HepG2 (cell line): Measurements from ENCODE around the gene LZTR1. TPM values are rescaled to one million over a fixed set of nuclear protein-coding genes. Genes with fewer than 3 reads are reported as not detected.

Experiments used
- ATM ChIP-seq: fragments of 450-650 bp; IDR thresholded peaks from 2 replicates; pipeline ENCODE4 v1.7.1; 2017; ENCODE audit warnings: mild to moderate bottlenecking, borderline replicate concordance
- ATRX ChIP-seq: sonication (generic); formaldehyde crosslinking; IDR thresholded peaks from 2 replicates; pipeline ENCODE4 v1.4.0; 2020; ENCODE audit warnings: missing genetic modification reagents, borderline replicate concordance
- CHCHD3 ChIP-seq: sonication (generic); formaldehyde crosslinking; IDR thresholded peaks from 2 replicates; pipeline ENCODE4 v1.8.0; 2022; ENCODE audit warnings: mild to moderate bottlenecking, missing genetic modification reagents, moderate library complexity
- HOXA5 ChIP-seq: sonication (generic); formaldehyde crosslinking; IDR thresholded peaks from 2 replicates; pipeline ENCODE4 v1.4.0; 2020; ENCODE audit warnings: missing genetic modification reagents
- MATR3 ChIP-seq: sonication (generic); formaldehyde crosslinking; IDR thresholded peaks from 2 replicates; pipeline ENCODE4 v1.4.0; 2020; ENCODE audit warnings: missing genetic modification reagents
- MTF1 ChIP-seq: sonication (generic); formaldehyde crosslinking; IDR thresholded peaks from 2 replicates; pipeline ENCODE4 v1.5.0; 2020; ENCODE audit warnings: missing genetic modification reagents
- NBN ChIP-seq: fragments of 450-650 bp; conservative IDR thresholded peaks from 2 replicates; pipeline ENCODE4 v1.6.1; 2017
- NFE2L1 ChIP-seq: sonication (generic); formaldehyde crosslinking; IDR thresholded peaks from 2 replicates; pipeline ENCODE4 v1.4.0; 2020; ENCODE audit warnings: missing genetic modification reagents, mild to moderate bottlenecking, borderline replicate concordance
- REXO4 ChIP-seq: sonication (generic); formaldehyde crosslinking; IDR thresholded peaks from 2 replicates; pipeline ENCODE4 v1.8.0; 2022; ENCODE audit warnings: missing genetic modification reagents, mild to moderate bottlenecking, borderline replicate concordance
- SALL1 ChIP-seq: sonication (generic); formaldehyde crosslinking; IDR thresholded peaks from 2 replicates; pipeline ENCODE4 v1.8.0; 2022; ENCODE audit warnings: mild to moderate bottlenecking, missing genetic modification reagents
- SIX4 ChIP-seq: sonication (generic); formaldehyde crosslinking; IDR thresholded peaks from 2 replicates; pipeline ENCODE4 v1.4.0; 2020; ENCODE audit warnings: missing genetic modification reagents
- STAG1 ChIP-seq: sonication (generic); formaldehyde crosslinking; IDR thresholded peaks from 2 replicates; pipeline ENCODE4 v1.4.0; 2020; ENCODE audit warnings: missing genetic modification reagents
- THAP8 ChIP-seq: sonication (generic); formaldehyde crosslinking; IDR thresholded peaks from 2 replicates; pipeline ENCODE4 v1.5.1; 2020; ENCODE audit warnings: missing genetic modification reagents, mild to moderate bottlenecking, borderline replicate concordance
- ZKSCAN5 ChIP-seq: sonication (generic); formaldehyde crosslinking; IDR thresholded peaks from 2 replicates; pipeline ENCODE4 v1.5.1; 2020; ENCODE audit warnings: mild to moderate bottlenecking, missing genetic modification reagents
- ZNF282 ChIP-seq: fragments of 450-650 bp; IDR thresholded peaks from 2 replicates; pipeline ENCODE4 v1.6.1; 2018; ENCODE audit not compliant: partially characterized antibody
- ZNF749 ChIP-seq: sonication (generic); formaldehyde crosslinking; IDR thresholded peaks from 2 replicates; pipeline ENCODE4 v1.8.0; 2022; ENCODE audit warnings: mild to moderate bottlenecking, missing genetic modification reagents, moderate library complexity, borderline replicate concordance
- ZNF768 ChIP-seq: sonication (generic); formaldehyde crosslinking; IDR thresholded peaks from 2 replicates; pipeline ENCODE4 v1.4.0; 2020; ENCODE audit warnings: missing genetic modification reagents
- ZNF773 ChIP-seq: sonication (generic); formaldehyde crosslinking; IDR thresholded peaks from 2 replicates; pipeline ENCODE4 v1.4.0; 2020; ENCODE audit warnings: missing genetic modification reagents, borderline replicate concordance
- ZNF839 ChIP-seq: sonication (generic); formaldehyde crosslinking; IDR thresholded peaks from 2 replicates; pipeline ENCODE4 v1.4.0; 2020; ENCODE audit warnings: missing genetic modification reagents, mild to moderate bottlenecking, borderline replicate concordance
- ZNF879 ChIP-seq: sonication (generic); formaldehyde crosslinking; IDR thresholded peaks from 2 replicates; pipeline ENCODE4 v1.8.1; 2023; ENCODE audit warnings: missing genetic modification reagents
- ZZZ3 ChIP-seq: sonication (generic); formaldehyde crosslinking; IDR thresholded peaks from 2 replicates; pipeline ENCODE4 v1.4.0; 2020; ENCODE audit warnings: missing genetic modification reagents, mild to moderate bottlenecking, borderline replicate concordance
- polyA plus RNA-seq, 8 experiments: library from polyadenylated mRNA; depleted of rRNA in 3 of 8; stranded (reverse) in 7 of 8; unstranded in 1 of 8; fragments of >200 nt; fragmentation: Illumina TruSeq in 4 of 8; extraction: Trizol in 4 of 8; gene quantifications; 2 replicates each; pipeline versions ENCODE4 v1.2.1 to v1.2.3, GENCODE V29; 2011 to 2016; ENCODE audit warnings: low read depth in 4 of 8, missing spikeins in 1 of 8, mixed read lengths in 1 of 8; ENCODE audit not compliant: insufficient read depth in 1 of 8
- total RNA-seq, 5 experiments: library from RNA; depleted of rRNA; stranded (reverse); fragments of >200 nt; fragmentation: Illumina TruSeq; extraction: Trizol; gene quantifications; 2 replicates each; pipeline ENCODE4 v1.2.3, GENCODE V29; 2016; ENCODE audit warnings: low read depth in 1 of 5
- TF ChIP-seq, protein P1 (sequence below): sonication (generic); formaldehyde crosslinking; conservative IDR thresholded peaks from 2 replicates; pipeline ENCODE4 v1.4.0; 2020; ENCODE audit warnings: missing genetic modification reagents
- TF ChIP-seq, protein P2 (sequence below): sonication (generic); formaldehyde crosslinking; IDR thresholded peaks from 2 replicates; pipeline ENCODE4 v1.4.0; 2020; ENCODE audit warnings: mild to moderate bottlenecking, missing genetic modification reagents, borderline replicate concordance
- TF ChIP-seq, protein P3 (sequence below): IDR thresholded peaks from 2 replicates; pipeline ENCODE4 v1.6.1; 2016; ENCODE audit warnings: missing compliant biosample characterization, missing genetic modification reagents, borderline replicate concordance

Gene LZTR1
- total and polyA plus RNA-seq, 2 of the 13 experiments (the other 11 are each of a cell fraction or from before 2014, with no cell fraction given) = 21.8 to 22.4 TPM

- TF ChIP-seq, protein P1, sequence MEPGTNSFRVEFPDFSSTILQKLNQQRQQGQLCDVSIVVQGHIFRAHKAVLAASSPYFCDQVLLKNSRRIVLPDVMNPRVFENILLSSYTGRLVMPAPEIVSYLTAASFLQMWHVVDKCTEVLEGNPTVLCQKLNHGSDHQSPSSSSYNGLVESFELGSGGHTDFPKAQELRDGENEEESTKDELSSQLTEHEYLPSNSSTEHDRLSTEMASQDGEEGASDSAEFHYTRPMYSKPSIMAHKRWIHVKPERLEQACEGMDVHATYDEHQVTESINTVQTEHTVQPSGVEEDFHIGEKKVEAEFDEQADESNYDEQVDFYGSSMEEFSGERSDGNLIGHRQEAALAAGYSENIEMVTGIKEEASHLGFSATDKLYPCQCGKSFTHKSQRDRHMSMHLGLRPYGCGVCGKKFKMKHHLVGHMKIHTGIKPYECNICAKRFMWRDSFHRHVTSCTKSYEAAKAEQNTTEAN (CRISPR knock-in tag) = no peak
- TF ChIP-seq MTF1 = no peak
- no peak for TF ChIP-seq ZKSCAN5 (CRISPR knock-in tag)
- no peak for TF ChIP-seq ZNF282
- TF ChIP-seq, protein P2, sequence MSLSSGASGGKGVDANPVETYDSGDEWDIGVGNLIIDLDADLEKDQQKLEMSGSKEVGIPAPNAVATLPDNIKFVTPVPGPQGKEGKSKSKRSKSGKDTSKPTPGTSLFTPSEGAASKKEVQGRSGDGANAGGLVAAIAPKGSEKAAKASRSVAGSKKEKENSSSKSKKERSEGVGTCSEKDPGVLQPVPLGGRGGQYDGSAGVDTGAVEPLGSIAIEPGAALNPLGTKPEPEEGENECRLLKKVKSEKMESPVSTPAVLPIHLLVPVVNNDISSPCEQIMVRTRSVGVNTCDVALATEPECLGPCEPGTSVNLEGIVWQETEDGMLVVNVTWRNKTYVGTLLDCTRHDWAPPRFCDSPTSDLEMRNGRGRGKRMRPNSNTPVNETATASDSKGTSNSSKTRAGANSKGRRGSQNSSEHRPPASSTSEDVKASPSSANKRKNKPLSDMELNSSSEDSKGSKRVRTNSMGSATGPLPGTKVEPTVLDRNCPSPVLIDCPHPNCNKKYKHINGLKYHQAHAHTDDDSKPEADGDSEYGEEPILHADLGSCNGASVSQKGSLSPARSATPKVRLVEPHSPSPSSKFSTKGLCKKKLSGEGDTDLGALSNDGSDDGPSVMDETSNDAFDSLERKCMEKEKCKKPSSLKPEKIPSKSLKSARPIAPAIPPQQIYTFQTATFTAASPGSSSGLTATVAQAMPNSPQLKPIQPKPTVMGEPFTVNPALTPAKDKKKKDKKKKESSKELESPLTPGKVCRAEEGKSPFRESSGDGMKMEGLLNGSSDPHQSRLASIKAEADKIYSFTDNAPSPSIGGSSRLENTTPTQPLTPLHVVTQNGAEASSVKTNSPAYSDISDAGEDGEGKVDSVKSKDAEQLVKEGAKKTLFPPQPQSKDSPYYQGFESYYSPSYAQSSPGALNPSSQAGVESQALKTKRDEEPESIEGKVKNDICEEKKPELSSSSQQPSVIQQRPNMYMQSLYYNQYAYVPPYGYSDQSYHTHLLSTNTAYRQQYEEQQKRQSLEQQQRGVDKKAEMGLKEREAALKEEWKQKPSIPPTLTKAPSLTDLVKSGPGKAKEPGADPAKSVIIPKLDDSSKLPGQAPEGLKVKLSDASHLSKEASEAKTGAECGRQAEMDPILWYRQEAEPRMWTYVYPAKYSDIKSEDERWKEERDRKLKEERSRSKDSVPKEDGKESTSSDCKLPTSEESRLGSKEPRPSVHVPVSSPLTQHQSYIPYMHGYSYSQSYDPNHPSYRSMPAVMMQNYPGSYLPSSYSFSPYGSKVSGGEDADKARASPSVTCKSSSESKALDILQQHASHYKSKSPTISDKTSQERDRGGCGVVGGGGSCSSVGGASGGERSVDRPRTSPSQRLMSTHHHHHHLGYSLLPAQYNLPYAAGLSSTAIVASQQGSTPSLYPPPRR = peak; percentile 72
- TF ChIP-seq ZZZ3 (CRISPR knock-in tag) = no peak
- TF ChIP-seq ZNF749 (CRISPR knock-in tag) = no peak
- TF ChIP-seq REXO4 (CRISPR knock-in tag) = no peak
- no peak for TF ChIP-seq ZNF768 (CRISPR knock-in tag)
- TF ChIP-seq ATRX = no peak
- no peak for TF ChIP-seq MATR3 (CRISPR knock-in tag)
- TF ChIP-seq ZNF773 (CRISPR knock-in tag) = no peak
- no peak for TF ChIP-seq THAP8 (CRISPR knock-in tag)
- TF ChIP-seq CHCHD3 = no peak
- TF ChIP-seq ZNF879 (CRISPR knock-in tag) = no peak
- TF ChIP-seq ATM = no peak
- TF ChIP-seq NFE2L1 (CRISPR knock-in tag) = no peak
- no peak for TF ChIP-seq ZNF839 (CRISPR knock-in tag)
- TF ChIP-seq STAG1 = no peak
- no peak; the same call in 1 of the 2 replicates for TF ChIP-seq SALL1
- TF ChIP-seq, protein P3, sequence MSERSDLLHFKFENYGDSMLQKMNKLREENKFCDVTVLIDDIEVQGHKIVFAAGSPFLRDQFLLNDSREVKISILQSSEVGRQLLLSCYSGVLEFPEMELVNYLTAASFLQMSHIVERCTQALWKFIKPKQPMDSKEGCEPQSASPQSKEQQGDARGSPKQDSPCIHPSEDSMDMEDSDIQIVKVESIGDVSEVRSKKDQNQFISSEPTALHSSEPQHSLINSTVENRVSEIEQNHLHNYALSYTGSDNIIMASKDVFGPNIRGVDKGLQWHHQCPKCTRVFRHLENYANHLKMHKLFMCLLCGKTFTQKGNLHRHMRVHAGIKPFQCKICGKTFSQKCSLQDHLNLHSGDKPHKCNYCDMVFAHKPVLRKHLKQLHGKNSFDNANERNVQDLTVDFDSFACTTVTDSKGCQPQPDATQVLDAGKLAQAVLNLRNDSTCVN (CRISPR knock-in tag) = no peak
- no peak for TF ChIP-seq HOXA5 (CRISPR knock-in tag)
- TF ChIP-seq SIX4 (CRISPR knock-in tag) = no peak
- TF ChIP-seq NBN = no peak
These were observed 30.8 kb upstream of the LZTR1 start (continued) for GRCh38 chr22:20951151-20951931.
